Brain pericyte (primary cell): ENCODE results near the gene USP1.

Experiments used
- DNase-seq: peaks from one replicate; pipeline ENCODE4 v3.0.0-alpha.2; 2012; ENCODE audit warnings: low read depth, low spot score

The USP1 gene

GRCh38 chr1:62436466-62437272, at the start of gene USP1:
USP1 (plus strand) TSS chr1:62437049; CDS start chr1:62439868, 2,819 bp downstream.
- DNase-seq, result peak; percentile 99

DNA sequence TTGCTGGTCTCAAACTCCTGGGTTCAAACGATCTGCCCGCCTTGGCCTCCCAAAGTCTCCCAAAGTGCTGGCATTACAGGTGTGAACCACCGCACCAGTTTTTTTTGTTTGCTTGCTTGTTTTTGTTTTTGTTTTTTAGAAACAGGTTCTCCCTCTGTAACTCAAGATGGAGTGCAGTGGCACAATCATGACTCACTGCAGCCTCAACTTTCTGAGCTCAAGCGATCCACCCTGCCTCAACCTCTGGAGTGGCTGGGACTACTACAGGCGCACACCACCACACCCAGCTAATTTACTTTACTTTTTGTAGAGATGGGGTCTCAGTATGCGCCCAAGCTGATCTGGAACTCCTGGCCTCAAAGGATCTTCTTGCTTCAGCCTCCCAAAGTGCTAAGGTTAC, 47.3 kb upstream of the USP1 start:
- no peak for DNase-seq

DNA sequence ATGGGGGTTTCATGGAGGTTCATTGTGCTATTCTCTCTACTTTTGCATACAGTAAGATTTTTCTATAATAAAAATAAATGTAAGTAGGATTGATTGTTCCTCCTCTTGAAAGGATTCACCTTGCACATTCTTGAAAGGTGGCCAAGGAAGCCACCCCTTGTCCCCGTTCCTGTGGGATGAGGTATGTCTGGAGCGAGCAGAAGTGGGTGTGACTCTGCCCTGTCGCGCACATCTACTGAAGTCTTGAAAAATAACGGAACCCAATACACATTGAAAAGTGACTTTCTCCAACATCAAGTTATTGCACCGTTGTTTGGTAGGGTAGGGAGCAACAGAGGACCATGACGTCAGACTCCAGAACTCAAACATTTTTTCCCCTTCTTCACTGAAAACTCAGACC, 46.8 kb upstream of the USP1 start:
- DNase-seq, result no peak

DNA sequence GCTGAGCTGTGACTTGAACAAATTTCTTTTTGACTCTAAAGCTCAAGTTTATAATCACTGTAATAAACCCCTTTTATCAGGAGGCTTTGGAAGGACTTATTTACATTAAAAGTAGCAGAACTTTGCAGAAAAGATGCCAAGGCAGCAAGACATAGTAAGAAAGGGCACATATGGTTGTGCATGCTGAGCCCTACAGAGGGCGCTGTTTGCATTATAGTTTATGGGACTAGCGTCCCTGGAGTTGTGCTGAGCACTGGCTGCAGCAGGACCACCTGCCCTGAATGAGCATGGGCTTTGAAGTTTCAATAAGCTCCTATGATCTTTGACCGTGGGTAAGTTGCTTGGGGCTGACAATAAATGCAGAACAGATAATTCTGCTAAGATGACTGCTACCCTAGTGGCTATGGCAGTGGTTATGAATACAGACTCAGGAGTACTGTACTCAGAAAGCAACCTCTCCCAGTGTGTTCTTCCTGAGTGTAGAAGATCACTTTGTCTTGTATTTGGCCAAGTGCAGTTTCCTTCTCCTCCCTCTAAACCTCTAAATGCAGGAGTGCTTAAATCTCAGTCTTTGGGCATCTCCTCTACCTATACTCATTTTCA, 45.4 kb upstream of the USP1 start:
- DNase-seq, result no peak

DNA sequence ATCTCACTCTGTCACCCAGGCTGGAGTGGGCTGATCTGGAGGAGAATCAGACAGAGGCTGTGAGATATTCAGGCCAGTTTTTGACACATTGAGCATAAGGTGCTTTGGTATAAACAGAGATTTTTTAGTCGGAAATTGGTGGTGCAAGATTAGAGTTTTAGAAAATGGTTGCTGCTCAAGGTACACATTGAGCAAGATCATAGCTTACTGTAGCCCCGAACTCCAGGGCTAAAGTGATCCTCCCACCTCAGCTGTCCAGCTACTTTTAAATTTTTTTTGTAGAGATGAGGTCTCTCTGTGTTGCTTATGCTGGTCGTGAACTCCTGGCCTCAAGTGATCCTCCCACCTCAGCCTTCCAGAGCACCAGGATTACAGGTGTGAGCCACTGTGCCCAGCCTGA, 43.9 kb upstream of the USP1 start:
- DNase-seq, result no peak

DNA sequence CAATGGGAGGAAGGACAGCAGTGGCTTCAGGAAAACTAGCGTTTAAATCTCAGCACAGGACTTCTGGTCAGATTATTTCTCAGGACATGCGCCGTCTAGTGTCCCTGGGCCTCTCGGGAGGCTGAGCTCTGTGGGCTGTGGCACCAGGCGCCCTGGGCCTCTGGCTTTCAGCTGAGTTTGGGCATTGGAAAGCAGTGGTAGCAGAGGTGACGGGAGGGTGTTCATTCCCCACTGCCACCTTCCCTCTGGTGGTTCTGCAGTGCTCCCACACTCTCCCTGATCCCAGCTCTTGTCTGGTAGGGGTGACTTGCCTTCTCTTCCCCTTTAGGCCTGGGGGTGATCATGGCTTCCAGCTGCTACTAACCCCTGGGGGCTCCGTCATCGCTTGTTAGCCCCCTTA, 42.2 kb upstream of the USP1 start:
- DNase-seq, result no peak

DNA sequence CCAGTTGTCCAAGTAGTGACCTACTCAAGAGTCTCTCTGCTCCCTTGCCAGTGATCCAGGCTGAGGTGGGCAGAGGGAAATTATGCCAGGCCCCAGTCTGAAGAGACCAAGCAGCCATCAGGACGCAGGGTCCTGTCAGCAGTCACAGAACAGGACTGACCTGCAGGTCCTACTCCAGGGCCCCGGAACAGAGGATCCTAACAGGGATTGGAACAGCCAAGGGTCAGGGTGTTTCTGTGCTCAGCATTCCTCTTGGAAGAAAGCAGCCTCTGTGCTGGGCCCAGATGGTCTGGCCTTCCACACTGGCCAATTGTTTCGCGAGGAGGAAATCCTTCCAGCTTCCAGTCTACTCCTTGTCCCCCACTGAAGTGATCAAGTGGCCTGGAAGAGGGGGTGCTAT, 41.6 kb upstream of the USP1 start:
- DNase-seq, result no peak

DNA sequence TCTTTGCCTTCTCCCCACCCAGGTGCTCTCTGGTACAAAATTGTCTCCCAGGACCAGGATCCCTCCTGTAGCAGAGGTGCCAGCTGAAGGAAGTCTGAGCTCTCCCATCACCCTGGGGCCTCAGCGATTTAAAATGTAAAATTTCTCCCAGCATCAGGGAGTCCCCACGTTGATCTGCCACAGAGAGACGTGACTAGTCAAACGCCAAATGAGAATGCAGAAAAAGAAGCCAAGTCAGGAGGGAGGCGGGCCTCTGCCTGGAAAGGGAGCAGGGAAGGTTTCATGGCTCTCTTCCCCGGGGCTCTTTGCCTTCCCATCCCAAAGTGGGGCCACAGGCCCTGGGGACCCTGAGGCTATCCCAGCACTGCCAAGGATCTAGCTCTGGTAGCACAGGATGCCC, 40.0 kb upstream of the USP1 start:
- DNase-seq, result no peak

- DNase-seq, result no peak
Measured at GRCh38 chr1:62397301-62397700, 39.5 kb upstream of the USP1 start.

- no peak for DNase-seq
Measured at GRCh38 chr1:62398377-62398776, 38.5 kb upstream of the USP1 start.

GRCh38 chr1:62401034-62401760, 35.7 kb upstream of the USP1 start:
- DNase-seq, result no peak

DNA sequence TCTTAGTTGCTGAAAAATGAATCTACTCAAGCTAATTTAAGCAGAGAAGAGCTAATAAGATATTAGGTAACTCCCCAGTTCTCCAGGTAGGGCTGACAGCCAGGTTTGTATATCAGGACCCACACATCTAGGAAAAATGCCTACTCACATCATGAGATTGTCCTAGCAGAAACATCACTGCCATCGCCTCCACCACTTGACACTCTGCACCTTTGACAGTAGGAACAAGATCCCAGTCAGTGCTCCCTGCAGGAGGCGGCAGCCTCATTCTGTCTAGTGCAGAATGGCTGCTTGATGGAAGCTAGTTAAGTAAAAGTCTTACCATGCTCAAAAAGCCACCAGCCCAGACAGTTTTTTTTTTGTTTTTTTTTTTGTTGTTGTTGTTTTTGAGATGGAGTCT, 31.6 kb upstream of the USP1 start:
- no peak for DNase-seq

DNA sequence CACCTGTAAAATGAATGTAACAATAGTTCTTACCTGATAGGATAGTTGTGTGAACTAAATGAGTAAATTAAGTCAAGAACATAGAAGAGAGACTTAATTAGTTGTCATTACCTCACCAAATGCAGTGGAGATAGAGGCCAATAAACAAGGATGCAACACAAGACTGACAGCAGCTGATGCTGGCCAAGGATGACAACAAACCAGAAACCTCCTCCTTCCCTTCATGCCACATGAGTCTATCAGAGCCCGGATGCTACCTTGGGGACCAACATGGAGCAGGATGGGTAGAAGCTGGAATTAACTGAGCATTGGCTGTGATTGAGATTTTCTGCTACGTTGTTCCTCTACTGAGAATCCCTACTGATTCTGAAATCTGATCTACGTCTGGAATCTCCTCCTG, 30.3 kb upstream of the USP1 start:
- no peak for DNase-seq

GRCh38 chr1:62407398-62408009, 29.3 kb upstream of the USP1 start:
- no peak for DNase-seq

- DNase-seq, result no peak
Measured at GRCh38 chr1:62415687-62416086, 21.2 kb upstream of the USP1 start.

DNA sequence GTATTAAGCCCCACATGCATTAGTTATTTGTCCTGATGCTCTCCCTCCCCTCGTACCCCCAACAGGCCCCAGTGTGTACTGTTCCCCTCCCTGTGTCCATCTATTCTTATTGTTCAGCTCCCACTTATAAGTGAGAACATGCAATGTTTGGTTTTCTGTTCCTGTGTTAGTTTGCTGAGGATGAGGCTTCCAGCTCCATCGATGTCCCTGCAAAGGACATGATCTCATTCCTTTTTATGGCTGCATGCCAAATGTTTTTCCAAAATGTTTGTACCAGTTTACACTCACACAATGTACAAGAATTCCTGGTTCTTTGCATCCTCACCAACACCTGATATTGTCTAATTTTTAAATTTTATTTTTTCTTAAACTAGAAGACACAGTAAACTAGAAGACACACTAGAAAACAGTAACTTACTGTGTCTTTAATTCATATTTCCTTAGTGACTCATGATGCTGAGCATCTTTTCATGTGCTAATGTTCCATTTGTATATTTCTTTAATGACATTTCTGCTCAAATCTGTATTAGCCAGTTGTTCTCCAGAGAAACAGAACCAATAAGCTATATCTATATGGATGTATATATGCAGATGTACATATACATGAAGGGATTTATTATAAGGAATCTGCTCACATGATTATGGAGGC, 19.4 kb upstream of the USP1 start:
- DNase-seq, result no peak

GRCh38 chr1:62420214-62420613, 16.6 kb upstream of the USP1 start:
- DNase-seq, result no peak

GRCh38 chr1:62423580-62424242, 13.1 kb upstream of the USP1 start:
- DNase-seq, result no peak

GRCh38 chr1:62424411-62424810, 12.4 kb upstream of the USP1 start:
- no peak for DNase-seq

GRCh38 chr1:62425041-62425440, 11.8 kb upstream of the USP1 start:
- DNase-seq, result no peak

GRCh38 chr1:62426237-62426636, 10.6 kb upstream of the USP1 start:
- DNase-seq, result no peak
